Measurements from ENCODE around the gene RMC1.
"Not testable (repeated sequence)": the region's sequence is repeated elsewhere in the genome, so short reads cannot be mapped to it uniquely, and the experiment has no call there.

Gene RMC1

DNA sequence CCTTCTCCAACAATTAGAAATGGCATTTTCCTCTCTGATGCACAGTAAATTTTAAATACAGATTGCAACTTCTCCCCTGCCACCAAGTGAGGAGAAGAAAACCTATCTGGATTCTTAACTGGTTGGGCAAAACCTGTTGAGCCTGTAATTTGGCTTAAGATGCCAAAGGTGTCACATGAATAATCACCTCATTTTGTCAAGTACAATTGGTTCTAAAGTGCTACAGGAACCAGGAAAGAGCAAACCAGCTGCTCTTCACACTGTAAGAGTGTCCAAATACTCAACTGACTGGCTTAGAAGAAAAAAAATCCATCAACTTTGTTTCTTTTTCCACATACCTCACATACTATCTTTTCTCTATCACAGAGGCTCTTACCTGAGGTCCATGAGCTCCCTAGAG lies 47.6 kb downstream of the RMC1 start:
- TF ChIP-seq CTCF (conservative IDR thresholded peaks at IDR 0.05; ENCODE audit: low read length) = no peak
- H3K4me3 ChIP-seq (ENCODE audit: low read length) = no peak overlapping the region
- no peak for DNase-seq (ENCODE audit: low read depth)

DNA sequence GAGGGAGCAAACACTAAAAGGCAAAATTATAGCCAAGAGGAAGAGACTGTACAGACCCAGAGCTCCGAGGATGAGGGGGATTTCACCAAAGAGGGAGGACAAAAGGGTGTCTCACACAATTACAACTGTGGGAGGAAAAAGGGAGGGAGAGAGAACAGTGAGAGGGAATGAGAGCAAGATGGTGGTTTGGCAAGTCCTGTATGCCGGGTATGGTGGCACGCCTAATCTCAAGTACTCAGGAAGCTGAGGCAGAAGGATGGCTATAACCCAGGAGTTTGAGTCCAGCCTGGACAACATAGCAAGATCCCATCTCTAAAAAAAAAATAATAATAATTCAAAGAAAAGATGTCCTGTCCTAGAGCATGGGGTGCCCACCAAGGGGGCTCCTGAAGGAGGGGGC lies 48.7 kb downstream of the RMC1 start:
- TF ChIP-seq CTCF (conservative IDR thresholded peaks at IDR 0.05; ENCODE audit: low read length) = no peak
- H3K4me3 ChIP-seq (ENCODE audit: low read length) = no peak overlapping the region
- no peak for DNase-seq (ENCODE audit: low read depth)

GRCh38 chr18:23552505-23552904 lies 49.2 kb downstream of the RMC1 start:
- TF ChIP-seq CTCF (conservative IDR thresholded peaks at IDR 0.05; ENCODE audit: low read length) = no peak
- H3K4me3 ChIP-seq (ENCODE audit: low read length) = no peak overlapping the region
- DNase-seq (ENCODE audit: low read depth) = no peak

- TF ChIP-seq CTCF (conservative IDR thresholded peaks at IDR 0.05; ENCODE audit: low read length) = no peak
- no peak overlapping the region for H3K4me3 ChIP-seq (ENCODE audit: low read length)
- no peak for DNase-seq (ENCODE audit: low read depth)
These were observed 50.6 kb downstream of the RMC1 start for GRCh38 chr18:23553887-23554286.

DNA sequence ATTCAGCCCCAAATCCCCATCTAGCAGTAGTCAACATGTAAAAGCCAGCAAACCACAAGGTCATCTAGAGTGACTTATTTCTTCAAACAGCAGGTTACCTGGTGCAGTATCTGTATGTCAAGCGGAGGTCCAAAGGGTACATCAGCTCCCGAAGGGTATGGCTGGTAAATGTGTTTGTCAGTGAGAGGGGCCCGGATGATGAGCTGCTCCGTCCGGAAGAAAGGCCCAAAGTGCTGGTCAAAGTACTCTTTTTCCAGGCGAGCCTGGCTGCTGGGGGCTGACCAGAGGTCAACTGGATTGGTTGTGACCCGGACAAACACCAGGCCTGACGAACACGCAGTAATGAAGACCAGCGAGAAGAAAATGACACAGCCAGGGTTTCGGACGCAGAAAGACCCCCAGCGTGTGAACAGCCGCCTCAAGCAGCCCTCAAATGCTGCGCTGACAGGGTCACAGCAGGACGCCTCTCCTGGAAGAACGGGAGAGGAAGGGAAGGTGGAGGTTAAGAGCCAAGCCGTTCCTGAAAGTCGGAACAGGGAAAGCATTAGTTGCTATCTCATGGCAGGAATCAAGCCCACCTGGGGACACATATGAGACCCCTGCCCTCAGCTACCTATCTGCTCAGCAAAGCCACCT lies 53.0 kb downstream of the RMC1 start:
- H3K4me3 ChIP-seq (ENCODE audit: low read length) = no peak overlapping the region
- TF ChIP-seq CTCF (conservative IDR thresholded peaks at IDR 0.05; ENCODE audit: low read length) = no peak
- no peak for DNase-seq (ENCODE audit: low read depth)

DNA sequence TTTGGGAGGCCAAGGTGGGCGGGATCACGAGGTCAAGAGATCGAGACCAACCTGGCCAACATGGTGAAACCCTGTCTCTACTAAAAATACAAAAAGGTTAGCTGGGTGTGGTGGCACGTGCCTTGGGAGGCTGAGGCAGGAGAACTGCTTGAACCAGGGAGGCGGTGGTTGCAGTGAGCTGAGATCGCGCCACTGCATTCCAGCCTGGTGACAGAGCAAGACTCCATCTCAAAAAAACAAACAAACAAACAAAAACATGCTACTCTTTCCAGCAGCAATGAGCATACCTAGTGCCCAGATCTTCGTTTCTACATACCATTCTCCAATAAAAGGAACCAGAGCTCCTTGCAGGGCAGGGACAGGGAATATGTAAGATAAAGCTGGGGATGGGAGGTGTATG lies 54.2 kb downstream of the RMC1 start:
- not testable (repeated sequence) for DNase-seq (ENCODE audit: low read depth); H3K4me3 ChIP-seq (ENCODE audit: low read length)

GRCh38 chr18:23560186-23560585 lies 56.9 kb downstream of the RMC1 start:
- TF ChIP-seq CTCF (conservative IDR thresholded peaks at IDR 0.05; ENCODE audit: low read length) = no peak
- no peak for DNase-seq (ENCODE audit: low read depth)
- H3K4me3 ChIP-seq (ENCODE audit: low read length) = no peak overlapping the region
